Activated gamma-delta T cell (primary cell): ENCODE measurements around the gene SLC39A9.
"Not testable (repeated sequence)": the region's sequence is repeated elsewhere in the genome, so short reads cannot be mapped to it uniquely, and the experiment has no call there.

Experiments
- DNase-seq: peaks from one replicate; lab custom pipeline; 2025; lab: John Stamatoyannopoulos, UW

SLC39A9 gene

GRCh38 chr14:69368381-69368780 lies 30.1 kb upstream of the SLC39A9 start:
- no peak for DNase-seq

GRCh38 chr14:69370061-69370460 lies 28.4 kb upstream of the SLC39A9 start:
- no peak for DNase-seq

- no peak for DNase-seq
Measured at GRCh38 chr14:69372146-69372545, 26.3 kb upstream of the SLC39A9 start.

GRCh38 chr14:69373104-69373503 lies 25.4 kb upstream of the SLC39A9 start:
- no peak for DNase-seq

GRCh38 chr14:69374235-69374634 lies 24.3 kb upstream of the SLC39A9 start:
- DNase-seq = no peak

GRCh38 chr14:69375182-69375581 lies 23.3 kb upstream of the SLC39A9 start:
- DNase-seq = no peak

- no peak for DNase-seq
Measured at GRCh38 chr14:69375722-69376121, 22.8 kb upstream of the SLC39A9 start.

GRCh38 chr14:69376439-69376838 lies 22.1 kb upstream of the SLC39A9 start:
- DNase-seq = no peak

GRCh38 chr14:69378274-69378673 lies 20.2 kb upstream of the SLC39A9 start:
- DNase-seq = no peak

GRCh38 chr14:69387311-69387710 lies 11.2 kb upstream of the SLC39A9 start:
- no peak for DNase-seq

GRCh38 chr14:69391400-69391799 lies 7.1 kb upstream of the SLC39A9 start:
- not testable (repeated sequence) for DNase-seq

- DNase-seq = no peak
Measured at GRCh38 chr14:69392481-69392880, 6.0 kb upstream of the SLC39A9 start.

GRCh38 chr14:69395929-69396328 lies 2.6 kb upstream of the SLC39A9 start:
- DNase-seq = no peak

- DNase-seq = no peak
Measured at GRCh38 chr14:69398818-69399210, 322 bp downstream of the SLC39A9 start.

GRCh38 chr14:69399750-69400149 lies 1.3 kb downstream of the SLC39A9 start:
- DNase-seq = no peak

GRCh38 chr14:69400154-69400553 lies 1.7 kb downstream of the SLC39A9 start:
- no peak for DNase-seq

GRCh38 chr14:69401841-69402240 lies 3.3 kb downstream of the SLC39A9 start:
- DNase-seq = no peak

GRCh38 chr14:69404478-69404877 lies 6.0 kb downstream of the SLC39A9 start:
- no peak for DNase-seq

- no peak for DNase-seq
Measured at GRCh38 chr14:69404883-69405282, 6.4 kb downstream of the SLC39A9 start.

GRCh38 chr14:69405762-69406161 lies 7.3 kb downstream of the SLC39A9 start:
- DNase-seq = no peak

- no peak for DNase-seq
Measured at GRCh38 chr14:69408331-69408960, 10.0 kb downstream of the SLC39A9 start.

GRCh38 chr14:69413483-69413882 lies 15.0 kb downstream of the SLC39A9 start:
- DNase-seq = no peak

- DNase-seq = not testable (repeated sequence)
Measured at GRCh38 chr14:69416087-69416486, 17.6 kb downstream of the SLC39A9 start.

- no peak for DNase-seq
Measured at GRCh38 chr14:69423279-69423678, 24.8 kb downstream of the SLC39A9 start.
